SK-N-MC (cell line): ENCODE measurements around the gene GORASP1.

ENCODE experiments used
- EZH2 ChIP-seq: fragments of 200-600 bp; sonication (generic); IDR thresholded peaks from one replicate; pipeline ENCODE4 v1.6.1; 2017; ENCODE audit warnings: antibody characterized with exemption
- FOXP2 ChIP-seq: optimal IDR thresholded peaks from 2 replicates; pipeline ENCODE3; 2011; ENCODE audit warnings: mild to moderate bottlenecking, moderate library complexity; ENCODE audit not compliant: insufficient read depth; ENCODE audit errors: extremely low read length, control extremely low read depth
- POLR2AphosphoS5 ChIP-seq: IDR thresholded peaks from 2 replicates; pipeline ENCODE4 v1.6.1; 2012; ENCODE audit warnings: mild to moderate bottlenecking, low read depth, low read length, borderline replicate concordance

DNA sequence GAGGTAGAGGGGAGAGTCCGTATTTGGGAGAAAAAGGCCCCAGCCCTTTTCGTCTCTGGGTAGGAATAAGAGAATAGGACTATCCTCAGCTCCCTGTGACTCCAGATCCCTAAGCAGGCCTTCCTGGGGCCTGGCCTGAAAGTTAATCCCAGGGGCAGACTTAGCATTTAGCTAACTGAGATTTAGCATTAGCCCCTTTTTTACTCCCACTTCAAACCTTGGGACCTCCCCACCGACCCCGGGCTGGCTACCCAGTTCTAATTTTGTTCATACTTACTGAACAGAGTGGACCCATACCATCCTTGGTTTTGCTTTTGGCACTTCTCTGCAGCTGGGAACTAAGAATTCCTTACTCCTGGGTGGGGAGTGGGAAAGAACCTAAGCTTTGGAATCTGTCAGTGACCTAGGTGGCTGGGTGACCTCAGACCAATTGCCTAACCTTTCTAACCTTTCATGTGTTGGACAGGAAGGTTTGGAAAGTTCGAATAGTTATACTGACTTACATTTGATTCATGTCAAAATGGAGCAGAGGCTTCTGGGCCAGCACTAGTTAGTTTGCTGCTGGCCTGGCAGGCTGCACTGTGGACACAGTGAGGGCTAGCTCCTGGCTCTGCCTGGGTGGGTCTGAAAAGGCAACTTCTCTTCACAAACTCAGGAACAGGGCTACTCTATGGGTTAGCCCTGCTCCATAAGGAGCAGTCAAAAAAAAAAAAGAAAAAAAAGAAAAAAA, 11.7 kb upstream of the GORASP1 start:
- no peak for TF ChIP-seq EZH2
- no peak for TF ChIP-seq POLR2AphosphoS5
- TF ChIP-seq FOXP2: no peak
